GM23338 (cell line): ENCODE data around the gene CPNE2. TPM values are rescaled to one million over a fixed set of nuclear protein-coding genes. Genes with fewer than 3 reads are reported as not detected.

Source experiments
- ATAC-seq: fragments of 200-7000 bp; cut with Tn5 transposase; 3 replicates; pipeline ENCODE4 v1.9.1; 2020
- DNase-seq: peaks from one replicate; pipeline ENCODE4 v3.0.0-alpha.2; 2015; ENCODE audit warnings: low spot score
- H2AFZ ChIP-seq: fragments of 200-600 bp; sonication (generic); 2 replicates; pipeline ENCODE4 v1.8.0; 2016; ENCODE audit warnings: antibody characterized with exemption, mild to moderate bottlenecking, moderate library complexity
- H3F3A ChIP-seq: fragments of 200-600 bp; sonication (generic); replicated peaks from 2 replicates; pipeline ENCODE4 v1.8.0; 2017; ENCODE audit warnings: antibody characterized with exemption, mixed run types, low read depth
- H3K27ac ChIP-seq: fragments of 200-600 bp; sonication (generic); 2 replicates; pipeline ENCODE4 v1.6.1; 2016; ENCODE audit warnings: low read depth
- H3K27me3 ChIP-seq: fragments of 200-600 bp; sonication (generic); 2 replicates; pipeline ENCODE4 v1.8.0; 2016; ENCODE audit warnings: mild to moderate bottlenecking, mixed run types, moderate library complexity; ENCODE audit not compliant: insufficient read depth
- H3K36me3 ChIP-seq: fragments of 200-600 bp; sonication (generic); 2 replicates; pipeline ENCODE4 v1.8.0; 2016; ENCODE audit warnings: mild to moderate bottlenecking; ENCODE audit not compliant: insufficient read depth
- H3K4me1 ChIP-seq: fragments of 200-600 bp; sonication (generic); 2 replicates; pipeline ENCODE4 v1.8.0; 2016; ENCODE audit warnings: mild to moderate bottlenecking, moderate library complexity; ENCODE audit not compliant: insufficient read depth
- H3K4me2 ChIP-seq: fragments of 200-600 bp; sonication (generic); 2 replicates; pipeline ENCODE4 v1.7.1; 2017; ENCODE audit warnings: mixed run types
- H3K4me3 ChIP-seq: fragments of 200-600 bp; sonication (generic); 2 replicates; pipeline ENCODE4 v1.6.1; 2016; ENCODE audit warnings: mixed run types
- H3K79me2 ChIP-seq: fragments of 200-600 bp; sonication (generic); replicated peaks from 2 replicates; pipeline ENCODE4 v1.8.0; 2017; ENCODE audit warnings: mild to moderate bottlenecking; ENCODE audit not compliant: insufficient read depth
- H3K9me2 ChIP-seq: fragments of 200-600 bp; sonication (generic); 2 replicates; pipeline ENCODE4 v1.8.0; 2017; ENCODE audit not compliant: insufficient read depth
- H4K20me1 ChIP-seq: fragments of 200-600 bp; sonication (generic); replicated peaks from 2 replicates; pipeline ENCODE4 v1.8.0; 2017; ENCODE audit warnings: mild to moderate bottlenecking; ENCODE audit not compliant: insufficient read depth
- H3K27ac Mint-ChIP-seq: 2 replicates; pipeline ENCODE4 v1.8.0; 2020; ENCODE audit warnings: inconsistent platforms, mild to moderate bottlenecking, moderate library complexity, mixed read lengths
- H3K27me3 Mint-ChIP-seq: 3 replicates; pipeline ENCODE4 v1.8.0; 2022; ENCODE audit warnings: low read depth, mild to moderate bottlenecking, moderate library complexity, mixed read lengths, inconsistent platforms; ENCODE audit not compliant: insufficient read depth, poor library complexity
- H3K36me3 Mint-ChIP-seq: 3 replicates; pipeline ENCODE4 v1.8.0; 2021; ENCODE audit warnings: low read depth, mild to moderate bottlenecking, inconsistent platforms, moderate library complexity, mixed read lengths
- H3K4me1 Mint-ChIP-seq: 3 replicates; pipeline ENCODE4 v1.8.0; 2020; ENCODE audit warnings: mild to moderate bottlenecking, inconsistent platforms, mixed read lengths
- H3K4me3 Mint-ChIP-seq: 3 replicates; pipeline ENCODE4 v1.8.0; 2021; ENCODE audit warnings: moderate library complexity, mild to moderate bottlenecking, inconsistent platforms, mixed read lengths
- H3K9me3 Mint-ChIP-seq: 3 replicates; pipeline ENCODE4 v1.8.0; 2020; ENCODE audit warnings: moderate library complexity, mild to moderate bottlenecking, inconsistent platforms, mixed read lengths
- CREB1 ChIP-seq: fragments of 250-450 bp; sonication (Bioruptor Pico); IDR thresholded peaks from 2 replicates; pipeline ENCODE4 v1.5.0; 2020; ENCODE audit warnings: low read depth, mild to moderate bottlenecking, moderate library complexity
- ETS1 ChIP-seq: IDR thresholded peaks from 2 replicates; pipeline ENCODE4 v1.6.1; 2016; ENCODE audit warnings: antibody characterized with exemption
- EZH2 ChIP-seq: fragments of 200-600 bp; sonication (generic); IDR thresholded peaks from one replicate; pipeline ENCODE4 v1.8.0; 2017; ENCODE audit warnings: antibody characterized with exemption, mild to moderate bottlenecking, low read depth; ENCODE audit not compliant: unreplicated experiment
- EZH2phosphoT487 ChIP-seq: fragments of 200-600 bp; sonication (generic); IDR thresholded peaks from one replicate; pipeline ENCODE4 v1.8.1; 2018; ENCODE audit warnings: antibody characterized with exemption; ENCODE audit not compliant: unreplicated experiment
- JUNB ChIP-seq: IDR thresholded peaks from one replicate; pipeline ENCODE4 v1.6.1; 2016; ENCODE audit warnings: antibody characterized with exemption; ENCODE audit not compliant: unreplicated experiment
- NANOG ChIP-seq: IDR thresholded peaks from 2 replicates; pipeline ENCODE4 v1.6.1; 2016; ENCODE audit warnings: antibody characterized with exemption, borderline replicate concordance
- POLR2AphosphoS5 ChIP-seq: IDR thresholded peaks from 2 replicates; pipeline ENCODE4 v1.6.1; 2016; ENCODE audit warnings: antibody characterized with exemption, low read depth
- STAT1 ChIP-seq: IDR thresholded peaks from one replicate; pipeline ENCODE4 v1.6.1; 2016; ENCODE audit warnings: antibody characterized with exemption; ENCODE audit not compliant: unreplicated experiment
- ZNF114 ChIP-seq: fragments of 250-450 bp; sonication (Bioruptor Pico); IDR thresholded peaks from 2 replicates; pipeline ENCODE4 v1.5.0; 2020; ENCODE audit warnings: mild to moderate bottlenecking, moderate library complexity
- ZNF331 ChIP-seq: fragments of 250-450 bp; sonication (Bioruptor Pico); IDR thresholded peaks from 2 replicates; pipeline ENCODE4 v1.5.0; 2020; ENCODE audit warnings: low read depth, mild to moderate bottlenecking, moderate library complexity
- polyA plus RNA-seq: library from polyadenylated mRNA; unstranded; fragments of >200 nt; fragmentation: Nextera tagmentation; extraction: Ambion mirVana; gene quantifications from 2 replicates; pipeline ENCODE4 v1.2.1, GENCODE V29; 2016
- total RNA-seq: library from RNA; depleted of rRNA; stranded (reverse); fragments of >200 nt; shearing (Covaris generic); gene quantifications from 2 replicates; pipeline ENCODE4 v1.2.3, GENCODE V29; 2014
- TF ChIP-seq, protein P1 (sequence below): fragments of 250-450 bp; sonication (Bioruptor Pico); IDR thresholded peaks from 2 replicates; pipeline ENCODE4 v1.5.0; 2020; ENCODE audit warnings: mild to moderate bottlenecking, moderate library complexity
- TF ChIP-seq, protein P2 (sequence below), 2 experiments: fragments of 200-600 bp in 1 of 2; sonication (generic) in 1 of 2; conservative IDR thresholded peaks; 2 replicates each; pipeline versions ENCODE4 v1.5.1 to v1.6.1; 2016 to 2017; ENCODE audit warnings: antibody characterized with exemption in 2 of 2, low read depth in 2 of 2, mild to moderate bottlenecking in 2 of 2, moderate library complexity in 1 of 2
- TF ChIP-seq, protein P3 (sequence below): IDR thresholded peaks from one replicate; pipeline ENCODE4 v1.6.1; 2018; ENCODE audit warnings: antibody characterized with exemption; ENCODE audit not compliant: unreplicated experiment

CPNE2 gene
- total and polyA plus RNA-seq, 2 experiments from 2014 or later: 7.1 to 11.3 TPM

- Mint-ChIP-seq H3K4me3 (no peak overlapping the region), H3K4me1 (peaks cover 43% of the 10 kb centered on the region), H3K27ac (peak overlapping the region; percentile 13; the same call in 1 of the 2 replicates), H3K36me3 (no peaks in the 10 kb centered on the region; the same call in 2 of the 3 replicates), H3K9me3 (no peaks in the 10 kb centered on the region; the same call in 2 of the 3 replicates), H3K27me3 (peaks cover 19% of the 10 kb centered on the region)
- no peak overlapping the region for H3K4me3 ChIP-seq
- no peaks in the 10 kb centered on the region for H3K79me2 ChIP-seq
- ATAC-seq: no peak
- H3K27ac ChIP-seq: no peak overlapping the region
- TF ChIP-seq EZH2phosphoT487: no peak
- TF ChIP-seq JUNB: no peak
- TF ChIP-seq STAT1: no peak
- TF ChIP-seq, protein P1, sequence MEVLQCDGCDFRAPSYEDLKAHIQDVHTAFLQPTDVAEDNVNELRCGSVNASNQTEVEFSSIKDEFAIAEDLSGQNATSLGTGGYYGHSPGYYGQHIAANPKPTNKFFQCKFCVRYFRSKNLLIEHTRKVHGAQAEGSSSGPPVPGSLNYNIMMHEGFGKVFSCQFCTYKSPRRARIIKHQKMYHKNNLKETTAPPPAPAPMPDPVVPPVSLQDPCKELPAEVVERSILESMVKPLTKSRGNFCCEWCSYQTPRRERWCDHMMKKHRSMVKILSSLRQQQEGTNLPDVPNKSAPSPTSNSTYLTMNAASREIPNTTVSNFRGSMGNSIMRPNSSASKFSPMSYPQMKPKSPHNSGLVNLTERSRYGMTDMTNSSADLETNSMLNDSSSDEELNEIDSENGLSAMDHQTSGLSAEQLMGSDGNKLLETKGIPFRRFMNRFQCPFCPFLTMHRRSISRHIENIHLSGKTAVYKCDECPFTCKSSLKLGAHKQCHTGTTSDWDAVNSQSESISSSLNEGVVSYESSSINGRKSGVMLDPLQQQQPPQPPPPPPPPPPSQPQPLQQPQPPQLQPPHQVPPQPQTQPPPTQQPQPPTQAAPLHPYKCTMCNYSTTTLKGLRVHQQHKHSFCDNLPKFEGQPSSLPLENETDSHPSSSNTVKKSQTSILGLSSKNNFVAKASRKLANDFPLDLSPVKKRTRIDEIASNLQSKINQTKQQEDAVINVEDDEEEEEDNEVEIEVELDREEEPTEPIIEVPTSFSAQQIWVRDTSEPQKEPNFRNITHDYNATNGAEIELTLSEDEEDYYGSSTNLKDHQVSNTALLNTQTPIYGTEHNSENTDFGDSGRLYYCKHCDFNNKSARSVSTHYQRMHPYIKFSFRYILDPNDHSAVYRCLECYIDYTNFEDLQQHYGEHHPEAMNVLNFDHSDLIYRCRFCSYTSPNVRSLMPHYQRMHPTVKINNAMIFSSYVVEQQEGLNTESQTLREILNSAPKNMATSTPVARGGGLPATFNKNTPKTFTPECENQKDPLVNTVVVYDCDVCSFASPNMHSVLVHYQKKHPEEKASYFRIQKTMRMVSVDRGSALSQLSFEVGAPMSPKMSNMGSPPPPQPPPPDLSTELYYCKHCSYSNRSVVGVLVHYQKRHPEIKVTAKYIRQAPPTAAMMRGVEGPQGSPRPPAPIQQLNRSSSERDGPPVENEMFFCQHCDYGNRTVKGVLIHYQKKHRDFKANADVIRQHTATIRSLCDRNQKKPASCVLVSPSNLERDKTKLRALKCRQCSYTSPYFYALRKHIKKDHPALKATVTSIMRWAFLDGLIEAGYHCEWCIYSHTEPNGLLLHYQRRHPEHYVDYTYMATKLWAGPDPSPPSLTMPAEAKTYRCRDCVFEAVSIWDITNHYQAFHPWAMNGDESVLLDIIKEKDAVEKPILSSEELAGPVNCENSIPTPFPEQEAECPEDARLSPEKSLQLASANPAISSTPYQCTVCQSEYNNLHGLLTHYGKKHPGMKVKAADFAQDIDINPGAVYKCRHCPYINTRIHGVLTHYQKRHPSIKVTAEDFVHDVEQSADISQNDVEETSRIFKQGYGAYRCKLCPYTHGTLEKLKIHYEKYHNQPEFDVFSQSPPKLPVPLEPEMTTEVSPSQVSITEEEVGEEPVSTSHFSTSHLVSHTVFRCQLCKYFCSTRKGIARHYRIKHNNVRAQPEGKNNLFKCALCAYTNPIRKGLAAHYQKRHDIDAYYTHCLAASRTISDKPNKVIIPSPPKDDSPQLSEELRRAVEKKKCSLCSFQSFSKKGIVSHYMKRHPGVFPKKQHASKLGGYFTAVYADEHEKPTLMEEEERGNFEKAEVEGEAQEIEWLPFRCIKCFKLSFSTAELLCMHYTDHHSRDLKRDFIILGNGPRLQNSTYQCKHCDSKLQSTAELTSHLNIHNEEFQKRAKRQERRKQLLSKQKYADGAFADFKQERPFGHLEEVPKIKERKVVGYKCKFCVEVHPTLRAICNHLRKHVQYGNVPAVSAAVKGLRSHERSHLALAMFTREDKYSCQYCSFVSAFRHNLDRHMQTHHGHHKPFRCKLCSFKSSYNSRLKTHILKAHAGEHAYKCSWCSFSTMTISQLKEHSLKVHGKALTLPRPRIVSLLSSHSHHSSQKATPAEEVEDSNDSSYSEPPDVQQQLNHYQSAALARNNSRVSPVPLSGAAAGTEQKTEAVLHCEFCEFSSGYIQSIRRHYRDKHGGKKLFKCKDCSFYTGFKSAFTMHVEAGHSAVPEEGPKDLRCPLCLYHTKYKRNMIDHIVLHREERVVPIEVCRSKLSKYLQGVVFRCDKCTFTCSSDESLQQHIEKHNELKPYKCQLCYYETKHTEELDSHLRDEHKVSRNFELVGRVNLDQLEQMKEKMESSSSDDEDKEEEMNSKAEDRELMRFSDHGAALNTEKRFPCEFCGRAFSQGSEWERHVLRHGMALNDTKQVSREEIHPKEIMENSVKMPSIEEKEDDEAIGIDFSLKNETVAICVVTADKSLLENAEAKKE: no peak
- no peak for TF ChIP-seq CREB1 (CRISPR knock-in tag)
- TF ChIP-seq ETS1: no peak
- TF ChIP-seq POLR2AphosphoS5: no peak
- TF ChIP-seq ZNF331 (CRISPR knock-in tag): no peak
- no peak for TF ChIP-seq ZNF114 (CRISPR knock-in tag)
- TF ChIP-seq NANOG: no peak
- TF ChIP-seq EZH2: no peak
- TF ChIP-seq, protein P2, sequence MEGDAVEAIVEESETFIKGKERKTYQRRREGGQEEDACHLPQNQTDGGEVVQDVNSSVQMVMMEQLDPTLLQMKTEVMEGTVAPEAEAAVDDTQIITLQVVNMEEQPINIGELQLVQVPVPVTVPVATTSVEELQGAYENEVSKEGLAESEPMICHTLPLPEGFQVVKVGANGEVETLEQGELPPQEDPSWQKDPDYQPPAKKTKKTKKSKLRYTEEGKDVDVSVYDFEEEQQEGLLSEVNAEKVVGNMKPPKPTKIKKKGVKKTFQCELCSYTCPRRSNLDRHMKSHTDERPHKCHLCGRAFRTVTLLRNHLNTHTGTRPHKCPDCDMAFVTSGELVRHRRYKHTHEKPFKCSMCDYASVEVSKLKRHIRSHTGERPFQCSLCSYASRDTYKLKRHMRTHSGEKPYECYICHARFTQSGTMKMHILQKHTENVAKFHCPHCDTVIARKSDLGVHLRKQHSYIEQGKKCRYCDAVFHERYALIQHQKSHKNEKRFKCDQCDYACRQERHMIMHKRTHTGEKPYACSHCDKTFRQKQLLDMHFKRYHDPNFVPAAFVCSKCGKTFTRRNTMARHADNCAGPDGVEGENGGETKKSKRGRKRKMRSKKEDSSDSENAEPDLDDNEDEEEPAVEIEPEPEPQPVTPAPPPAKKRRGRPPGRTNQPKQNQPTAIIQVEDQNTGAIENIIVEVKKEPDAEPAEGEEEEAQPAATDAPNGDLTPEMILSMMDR (conservative IDR thresholded peaks at IDR 0.05; ENCODE audit: low read depth in 2 of 2): no peak
- TF ChIP-seq, protein P3, sequence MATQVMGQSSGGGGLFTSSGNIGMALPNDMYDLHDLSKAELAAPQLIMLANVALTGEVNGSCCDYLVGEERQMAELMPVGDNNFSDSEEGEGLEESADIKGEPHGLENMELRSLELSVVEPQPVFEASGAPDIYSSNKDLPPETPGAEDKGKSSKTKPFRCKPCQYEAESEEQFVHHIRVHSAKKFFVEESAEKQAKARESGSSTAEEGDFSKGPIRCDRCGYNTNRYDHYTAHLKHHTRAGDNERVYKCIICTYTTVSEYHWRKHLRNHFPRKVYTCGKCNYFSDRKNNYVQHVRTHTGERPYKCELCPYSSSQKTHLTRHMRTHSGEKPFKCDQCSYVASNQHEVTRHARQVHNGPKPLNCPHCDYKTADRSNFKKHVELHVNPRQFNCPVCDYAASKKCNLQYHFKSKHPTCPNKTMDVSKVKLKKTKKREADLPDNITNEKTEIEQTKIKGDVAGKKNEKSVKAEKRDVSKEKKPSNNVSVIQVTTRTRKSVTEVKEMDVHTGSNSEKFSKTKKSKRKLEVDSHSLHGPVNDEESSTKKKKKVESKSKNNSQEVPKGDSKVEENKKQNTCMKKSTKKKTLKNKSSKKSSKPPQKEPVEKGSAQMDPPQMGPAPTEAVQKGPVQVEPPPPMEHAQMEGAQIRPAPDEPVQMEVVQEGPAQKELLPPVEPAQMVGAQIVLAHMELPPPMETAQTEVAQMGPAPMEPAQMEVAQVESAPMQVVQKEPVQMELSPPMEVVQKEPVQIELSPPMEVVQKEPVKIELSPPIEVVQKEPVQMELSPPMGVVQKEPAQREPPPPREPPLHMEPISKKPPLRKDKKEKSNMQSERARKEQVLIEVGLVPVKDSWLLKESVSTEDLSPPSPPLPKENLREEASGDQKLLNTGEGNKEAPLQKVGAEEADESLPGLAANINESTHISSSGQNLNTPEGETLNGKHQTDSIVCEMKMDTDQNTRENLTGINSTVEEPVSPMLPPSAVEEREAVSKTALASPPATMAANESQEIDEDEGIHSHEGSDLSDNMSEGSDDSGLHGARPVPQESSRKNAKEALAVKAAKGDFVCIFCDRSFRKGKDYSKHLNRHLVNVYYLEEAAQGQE: no peak
- H3K36me3 ChIP-seq: no peaks in the 10 kb centered on the region
- no peak for DNase-seq
- no peaks in the 10 kb centered on the region for H4K20me1 ChIP-seq
- no peak overlapping the region for H2AFZ ChIP-seq
- no peaks in the 10 kb centered on the region for H3K9me2 ChIP-seq
- H3K4me2 ChIP-seq: no peak overlapping the region
- H3K27me3 ChIP-seq: no peaks in the 10 kb centered on the region
- H3F3A ChIP-seq: no peaks in the 10 kb centered on the region
- peaks cover 27% of the 10 kb centered on the region for H3K4me1 ChIP-seq
These were observed 53.0 kb downstream of the CPNE2 start for GRCh38 chr16:57145046-57146021.
